8988T (cell line): ENCODE measurements around the gene FILIP1.

Experiments used
- DNase-seq: peaks from one replicate; pipeline ENCODE4 v3.0.0; 2011

FILIP1 gene

GRCh38 chr6:75331151-75331550 is 162.4 kb downstream of the FILIP1 start:
- DNase-seq = no peak

GRCh38 chr6:75329703-75330102 is 163.9 kb downstream of the FILIP1 start:
- DNase-seq = no peak

GRCh38 chr6:75327807-75328206 is 165.8 kb downstream of the FILIP1 start:
- no peak for DNase-seq

- no peak for DNase-seq
These were observed 166.9 kb downstream of the FILIP1 start for GRCh38 chr6:75326557-75327258.

GRCh38 chr6:75318900-75319299 is 174.7 kb downstream of the FILIP1 start:
- no peak for DNase-seq

GRCh38 chr6:75317503-75318206 is 175.9 kb downstream of the FILIP1 start:
- DNase-seq = no peak

- no peak for DNase-seq
These were observed 177.6 kb downstream of the FILIP1 start for GRCh38 chr6:75315978-75316377.

GRCh38 chr6:75308250-75308988 is 185.2 kb downstream of the FILIP1 start:
- no peak for DNase-seq

- DNase-seq = no peak
These were observed 186.1 kb downstream of the FILIP1 start for GRCh38 chr6:75307364-75308004.

- DNase-seq = no peak
These were observed 187.5 kb downstream of the FILIP1 start for GRCh38 chr6:75306064-75306463.

GRCh38 chr6:75305573-75305972 is 188.0 kb downstream of the FILIP1 start:
- no peak for DNase-seq

GRCh38 chr6:75302280-75302679 is 191.3 kb downstream of the FILIP1 start:
- DNase-seq = no peak

GRCh38 chr6:75301537-75301936 is 192.1 kb downstream of the FILIP1 start:
- DNase-seq = no peak

GRCh38 chr6:75301088-75301487 is 192.5 kb downstream of the FILIP1 start:
- DNase-seq = no peak

GRCh38 chr6:75300531-75300855 is 193.1 kb downstream of the FILIP1 start:
- no peak for DNase-seq

GRCh38 chr6:75299801-75300530 is 193.6 kb downstream of the FILIP1 start:
- no peak for DNase-seq

GRCh38 chr6:75296811-75297779 is 196.5 kb downstream of the FILIP1 start:
- DNase-seq = no peak

GRCh38 chr6:75292555-75292954 is 201.0 kb downstream of the FILIP1 start:
- no peak for DNase-seq

GRCh38 chr6:75291744-75292143 is 201.9 kb downstream of the FILIP1 start:
- DNase-seq = no peak

- DNase-seq = no peak
These were observed 202.3 kb downstream of the FILIP1 start for GRCh38 chr6:75291331-75291730.

GRCh38 chr6:75290136-75290945 is 203.3 kb downstream of the FILIP1 start:
- DNase-seq = no peak
